Measurements from ENCODE around the gene NPAS3.

Gene NPAS3

GRCh38 chr14:33433396-33433795 is 494.7 kb downstream of the NPAS3 start:
- TF ChIP-seq TAF1 (IDR thresholded peaks at IDR 0.05; ENCODE audit: borderline replicate concordance, insufficient read depth, low read length), result no peak
- no peak for TF ChIP-seq POLR2AphosphoS5 (IDR thresholded peaks at IDR 0.05; ENCODE audit: low read depth, low read length)
- TF ChIP-seq REST (IDR thresholded peaks at IDR 0.05; ENCODE audit: insufficient read depth in 1 of 2, low read depth in 2 of 2, low read length in 2 of 2), result no peak
- TF ChIP-seq SIN3A (IDR thresholded peaks at IDR 0.05; ENCODE audit: borderline replicate concordance, insufficient read depth, low read length), result no peak

DNA sequence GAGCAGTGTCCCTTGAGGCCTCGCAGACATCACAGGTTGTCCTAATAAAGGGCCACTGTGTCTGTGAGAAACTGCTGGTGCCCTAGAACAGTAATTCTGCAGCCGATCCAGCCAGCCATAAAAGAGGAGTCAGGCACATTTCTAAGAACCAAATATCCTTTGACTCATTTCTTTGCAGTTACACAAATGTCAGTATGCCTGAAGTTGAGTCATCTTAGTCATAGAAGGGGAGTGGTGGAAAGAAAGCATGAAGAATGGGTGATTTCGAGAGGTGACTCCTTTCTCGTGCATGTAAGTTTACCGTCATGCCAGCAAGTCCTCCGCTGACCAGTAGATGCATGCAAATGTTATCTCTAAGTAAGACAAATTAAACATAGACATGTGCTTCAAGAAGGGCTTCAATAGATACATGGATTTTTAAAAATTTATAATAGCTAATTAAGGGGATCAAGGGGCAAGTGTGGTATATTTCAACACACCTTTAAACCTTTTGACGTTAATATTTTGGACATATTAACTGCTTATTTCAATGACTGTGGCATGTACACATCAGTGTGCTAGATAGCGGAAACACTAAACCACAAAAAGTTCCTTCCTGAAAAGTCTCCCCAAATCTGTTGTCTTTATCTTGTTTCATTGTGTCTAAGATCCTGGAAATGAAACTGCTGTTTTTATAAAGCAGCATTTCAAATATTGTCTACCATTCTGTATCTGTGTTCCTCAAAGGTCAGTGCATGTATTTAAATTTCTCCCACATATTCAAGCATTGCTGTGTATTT is 497.4 kb downstream of the NPAS3 start:
- TF ChIP-seq TAF1 (IDR thresholded peaks at IDR 0.05; ENCODE audit: borderline replicate concordance, insufficient read depth, low read length), result no peak
- TF ChIP-seq POLR2AphosphoS5 (IDR thresholded peaks at IDR 0.05; ENCODE audit: low read depth, low read length), result no peak
- TF ChIP-seq REST (IDR thresholded peaks at IDR 0.05; ENCODE audit: insufficient read depth in 1 of 2, low read depth in 2 of 2, low read length in 2 of 2), result no peak
- TF ChIP-seq SIN3A (IDR thresholded peaks at IDR 0.05; ENCODE audit: borderline replicate concordance, insufficient read depth, low read length), result no peak
- TF ChIP-seq FOXP2 (optimal IDR thresholded peaks at IDR 0.05; ENCODE audit: borderline replicate concordance, extremely low read depth, extremely low read length, insufficient read depth), result no peak

GRCh38 chr14:33441633-33442032 is 503.0 kb downstream of the NPAS3 start:
- TF ChIP-seq SIN3A (IDR thresholded peaks at IDR 0.05; ENCODE audit: borderline replicate concordance, insufficient read depth, low read length) (no peak), POLR2AphosphoS5 (IDR thresholded peaks at IDR 0.05; ENCODE audit: low read depth, low read length) (no peak), REST (IDR thresholded peaks at IDR 0.05; ENCODE audit: insufficient read depth in 1 of 2, low read depth in 2 of 2, low read length in 2 of 2) (no peak)

GRCh38 chr14:33444136-33444535 is 505.5 kb downstream of the NPAS3 start:
- no peak for TF ChIP-seq FOXP2 (optimal IDR thresholded peaks at IDR 0.05; ENCODE audit: borderline replicate concordance, extremely low read depth, extremely low read length, insufficient read depth)
- TF ChIP-seq POLR2AphosphoS5 (IDR thresholded peaks at IDR 0.05; ENCODE audit: low read depth, low read length), result no peak
- TF ChIP-seq SIN3A (IDR thresholded peaks at IDR 0.05; ENCODE audit: borderline replicate concordance, insufficient read depth, low read length), result no peak
- no peak for TF ChIP-seq TAF1 (IDR thresholded peaks at IDR 0.05; ENCODE audit: borderline replicate concordance, insufficient read depth, low read length)
- no peak for TF ChIP-seq REST (IDR thresholded peaks at IDR 0.05; ENCODE audit: insufficient read depth in 1 of 2, low read depth in 2 of 2, low read length in 2 of 2)

DNA sequence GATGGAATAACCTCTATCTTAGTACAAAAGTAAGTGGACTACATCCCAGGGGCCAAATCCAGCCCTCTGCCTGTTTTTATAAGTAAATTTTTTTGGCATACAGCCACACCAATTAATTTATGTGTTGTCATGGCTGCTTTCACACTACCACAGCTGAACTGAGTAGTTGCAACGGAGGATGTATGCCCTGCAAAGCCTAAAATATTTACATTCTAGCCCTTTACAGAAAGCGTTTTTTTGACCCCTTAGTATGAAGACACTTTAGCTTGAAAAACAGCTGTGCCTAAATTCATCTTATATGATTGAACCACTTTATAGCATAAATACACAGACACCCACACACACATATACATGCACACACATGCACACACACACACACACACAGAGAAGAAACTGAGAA is 510.6 kb downstream of the NPAS3 start:
- TF ChIP-seq SIN3A (IDR thresholded peaks at IDR 0.05; ENCODE audit: borderline replicate concordance, insufficient read depth, low read length) (no peak), TAF1 (IDR thresholded peaks at IDR 0.05; ENCODE audit: borderline replicate concordance, insufficient read depth, low read length) (no peak), POLR2AphosphoS5 (IDR thresholded peaks at IDR 0.05; ENCODE audit: low read depth, low read length) (no peak), REST (IDR thresholded peaks at IDR 0.05; ENCODE audit: insufficient read depth in 1 of 2, low read depth in 2 of 2, low read length in 2 of 2) (no peak), FOXP2 (optimal IDR thresholded peaks at IDR 0.05; ENCODE audit: borderline replicate concordance, extremely low read depth, extremely low read length, insufficient read depth) (no peak)

Measured in PFSK-1 (cell line).